Aortic smooth muscle cell (primary cell): ENCODE results near the gene HTR3E. TPM values are rescaled to one million over a fixed set of nuclear protein-coding genes. Genes with fewer than 3 reads are reported as not detected.

Source experiments
- total RNA-seq: library from RNA; depleted of rRNA; stranded (reverse); fragments of >200 nt; gene quantifications from 2 replicates; pipeline ENCODE4 v1.2.3, GENCODE V29; 2014

Gene HTR3E
- total RNA-seq = not detected in 2 replicates

GRCh38 chr3:184096811-184097383 lies at the start of gene HTR3E:
TSS of gene HTR3E (plus strand) at chr3:184097064. CDS start at chr3:184097530, 466 bp downstream.

GRCh38 chr3:184052767-184053166 lies 44.1 kb upstream of the HTR3E start, which contains the start of gene HTR3C:
TSS of gene HTR3C (plus strand) at chr3:184053047. CDS start at chr3:184053081, 34 bp downstream.

GRCh38 chr3:184135149-184135910 lies 38.5 kb downstream of the HTR3E start, which contains the start of gene EIF2B5:
TSS of gene EIF2B5 (plus strand) at chr3:184135358. CDS start at chr3:184135386, 28 bp downstream.

GRCh38 chr3:184154885-184155643 lies 58.2 kb downstream of the HTR3E start, which contains the start of gene DVL3:
TSS of gene DVL3 (plus strand) at chr3:184155377. CDS start at chr3:184155636, 259 bp downstream.

Other genes with a start within 250 kb of the HTR3E start
- gene PARL, start 212.2 kb upstream of the HTR3E start, total RNA-seq = 39.2 and 42.8 TPM in 2 replicates
- gene ABCC5, start 79.2 kb upstream of the HTR3E start, total RNA-seq = 12.3 and 14.2 TPM in 2 replicates
- gene HTR3D, start 65.3 kb upstream of the HTR3E start, total RNA-seq = not detected in 2 replicates
- not detected in 2 replicates for gene HTR3C, start 44.0 kb upstream of the HTR3E start, total RNA-seq
- 36.0 and 41.0 TPM in 2 replicates for gene EIF2B5, start 38.3 kb downstream of the HTR3E start, total RNA-seq
- gene DVL3, start 58.3 kb downstream of the HTR3E start, total RNA-seq = 26.3 and 31.3 TPM in 2 replicates
- 577 and 754 TPM in 2 replicates for gene AP2M1, start 77.8 kb downstream of the HTR3E start, total RNA-seq
- 40.7 and 55.6 TPM in 2 replicates for gene ABCF3, start 89.1 kb downstream of the HTR3E start, total RNA-seq
- 0.06 TPM in 1 of 2 replicates, not detected in the other for gene VWA5B2, start 132.5 kb downstream of the HTR3E start, total RNA-seq
- gene ALG3, start 151.9 kb downstream of the HTR3E start, total RNA-seq = 19.5 and 29.3 TPM in 2 replicates
- gene EEF1AKMT4, start 152.6 kb downstream of the HTR3E start, total RNA-seq = 2.2 and 3.2 TPM in 2 replicates
- gene CAMK2N2, start 164.5 kb downstream of the HTR3E start, total RNA-seq = 0.50 and 0.66 TPM in 2 replicates
- not detected in 2 replicates for gene ECE2, start 179.0 kb downstream of the HTR3E start, total RNA-seq
- gene PSMD2, start 202.2 kb downstream of the HTR3E start, total RNA-seq = 404 and 624 TPM in 2 replicates
- 374 and 376 TPM in 2 replicates for gene EIF4G1, start 217.5 kb downstream of the HTR3E start, total RNA-seq
- gene FAM131A, start 240.5 kb downstream of the HTR3E start, total RNA-seq = 32.1 and 33.5 TPM in 2 replicates